ENCODE results near the gene ADRM1. TPM values are rescaled to one million over a fixed set of nuclear protein-coding genes. Genes with fewer than 3 reads are reported as not detected.

ADRM1 gene
- total RNA-seq, 1 donor from 2014 or later = 125 TPM

DNA sequence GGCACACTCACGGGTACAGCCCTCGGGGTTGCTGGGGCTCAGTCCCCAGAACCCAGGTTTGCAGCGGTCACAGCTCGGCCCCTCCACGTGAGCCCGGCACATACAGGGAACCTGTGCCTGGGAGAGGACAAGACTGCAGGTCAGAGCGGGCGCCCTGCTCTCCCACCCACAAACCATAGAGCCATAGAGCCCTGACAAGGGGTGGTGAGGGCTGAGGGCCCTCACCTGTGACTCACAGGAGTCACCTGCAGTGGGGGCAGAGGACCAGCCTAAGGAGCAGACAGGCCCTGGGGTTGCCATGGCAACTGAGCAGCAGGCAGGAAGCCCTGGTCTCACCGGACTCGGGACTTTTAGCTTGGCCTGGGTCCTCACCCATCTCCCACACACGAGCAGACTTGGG is 33.5 kb downstream of the ADRM1 start:
- Histone ChIP-seq H3K27me3 (ENCODE audit: insufficient read depth, low read length) (no peaks in the 10 kb centered on the region), H3K4me2 (ENCODE audit: low read length) (no peak overlapping the region), H3K27ac (ENCODE audit: low read depth, low read length) (no peak overlapping the region), H3K36me3 (ENCODE audit: insufficient read depth, low read length) (peaks cover 4% of the 10 kb centered on the region), H4K20me1 (ENCODE audit: insufficient read depth, low read length) (no peaks in the 10 kb centered on the region), H2AFZ (ENCODE audit: low read depth, low read length) (no peak overlapping the region), H3K4me1 (ENCODE audit: insufficient read depth, low read length) (no peaks in the 10 kb centered on the region), H3K4me3 (ENCODE audit: insufficient read depth, low read depth, low read length) (no peak overlapping the region), H3K9ac (ENCODE audit: low read length) (no peak overlapping the region), H3K79me2 (ENCODE audit: insufficient read depth, low read length) (no peaks in the 10 kb centered on the region), H3K9me3 (ENCODE audit: insufficient read depth, low read depth, low read length) (no peaks in the 10 kb centered on the region)
- Mint-ChIP-seq H3K27me3 (ENCODE audit: low read depth, unreplicated experiment) (no peaks in the 10 kb centered on the region), H3K36me3 (ENCODE audit: low read depth, unreplicated experiment) (peaks cover 12% of the 10 kb centered on the region), H3K9me3 (ENCODE audit: unreplicated experiment) (no peaks in the 10 kb centered on the region), H3K27ac (ENCODE audit: unreplicated experiment) (no peak overlapping the region), H3K4me3 (ENCODE audit: unreplicated experiment) (no peak overlapping the region), H3K4me1 (ENCODE audit: low read depth, unreplicated experiment) (no peaks in the 10 kb centered on the region)
- FAIRE-seq (no peak), DNase-seq (ENCODE audit: low read depth) (no peak)
- TF ChIP-seq, protein P1, sequence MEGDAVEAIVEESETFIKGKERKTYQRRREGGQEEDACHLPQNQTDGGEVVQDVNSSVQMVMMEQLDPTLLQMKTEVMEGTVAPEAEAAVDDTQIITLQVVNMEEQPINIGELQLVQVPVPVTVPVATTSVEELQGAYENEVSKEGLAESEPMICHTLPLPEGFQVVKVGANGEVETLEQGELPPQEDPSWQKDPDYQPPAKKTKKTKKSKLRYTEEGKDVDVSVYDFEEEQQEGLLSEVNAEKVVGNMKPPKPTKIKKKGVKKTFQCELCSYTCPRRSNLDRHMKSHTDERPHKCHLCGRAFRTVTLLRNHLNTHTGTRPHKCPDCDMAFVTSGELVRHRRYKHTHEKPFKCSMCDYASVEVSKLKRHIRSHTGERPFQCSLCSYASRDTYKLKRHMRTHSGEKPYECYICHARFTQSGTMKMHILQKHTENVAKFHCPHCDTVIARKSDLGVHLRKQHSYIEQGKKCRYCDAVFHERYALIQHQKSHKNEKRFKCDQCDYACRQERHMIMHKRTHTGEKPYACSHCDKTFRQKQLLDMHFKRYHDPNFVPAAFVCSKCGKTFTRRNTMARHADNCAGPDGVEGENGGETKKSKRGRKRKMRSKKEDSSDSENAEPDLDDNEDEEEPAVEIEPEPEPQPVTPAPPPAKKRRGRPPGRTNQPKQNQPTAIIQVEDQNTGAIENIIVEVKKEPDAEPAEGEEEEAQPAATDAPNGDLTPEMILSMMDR (IDR thresholded peaks at IDR 0.05; ENCODE audit: insufficient read depth, low read depth, low read length) = no peak
- TF ChIP-seq EZH2 (IDR thresholded peaks at IDR 0.05; ENCODE audit: insufficient read depth, low read length) = no peak

- no peaks in the 10 kb centered on the region for H3K4me1 Mint-ChIP-seq (ENCODE audit: low read depth, unreplicated experiment)
- DNase-seq (ENCODE audit: low read depth) (no peak), FAIRE-seq (no peak)
- H3K36me3 Mint-ChIP-seq (ENCODE audit: low read depth, unreplicated experiment) = peaks cover 18% of the 10 kb centered on the region
- no peak overlapping the region for H2AFZ ChIP-seq (ENCODE audit: low read depth, low read length)
- peak overlapping the region; percentile 35 for H3K27ac Mint-ChIP-seq (ENCODE audit: unreplicated experiment)
- H4K20me1 ChIP-seq (ENCODE audit: insufficient read depth, low read length) = no peaks in the 10 kb centered on the region
- H3K9me3 Mint-ChIP-seq (ENCODE audit: unreplicated experiment) = no peaks in the 10 kb centered on the region
- TF ChIP-seq, protein P1 (IDR thresholded peaks at IDR 0.05; ENCODE audit: insufficient read depth, low read depth, low read length) = no peak
- no peak for TF ChIP-seq EZH2 (IDR thresholded peaks at IDR 0.05; ENCODE audit: insufficient read depth, low read length)
- H3K4me1 ChIP-seq (ENCODE audit: insufficient read depth, low read length) = no peaks in the 10 kb centered on the region
- H3K27me3 ChIP-seq (ENCODE audit: insufficient read depth, low read length) = no peaks in the 10 kb centered on the region
- H3K79me2 ChIP-seq (ENCODE audit: insufficient read depth, low read length) = no peaks in the 10 kb centered on the region
- H3K27ac ChIP-seq (ENCODE audit: low read depth, low read length) = no peak overlapping the region
- no peak overlapping the region for H3K9ac ChIP-seq (ENCODE audit: low read length)
- H3K4me3 ChIP-seq (ENCODE audit: insufficient read depth, low read depth, low read length) = no peak overlapping the region
- no peak overlapping the region for H3K4me3 Mint-ChIP-seq (ENCODE audit: unreplicated experiment)
- no peak overlapping the region for H3K4me2 ChIP-seq (ENCODE audit: low read length)
- peaks cover 5% of the 10 kb centered on the region for H3K36me3 ChIP-seq (ENCODE audit: insufficient read depth, low read length)
- H3K27me3 Mint-ChIP-seq (ENCODE audit: low read depth, unreplicated experiment) = no peaks in the 10 kb centered on the region
- H3K9me3 ChIP-seq (ENCODE audit: insufficient read depth, low read depth, low read length) = no peaks in the 10 kb centered on the region
Observed at GRCh38 chr20:62336775-62337557, 34.2 kb downstream of the ADRM1 start.

Data from astrocyte (in vitro differentiated cells and primary cell).